NCI-H748 (cell line): ENCODE measurements around the gene BMPER.
A peak's percentile ranks its signal among the peaks of the same experiment; 100 is the strongest.

Experiments used
- DNase-seq: peaks from one replicate; lab custom pipeline; 2025; ENCODE audit not compliant: unreplicated experiment; lab: John Stamatoyannopoulos, UW

BMPER gene

GRCh38 chr7:33921216-33921938, 16.0 kb downstream of the BMPER start:
- peak; percentile 40 for DNase-seq

GRCh38 chr7:33922820-33923219, 17.5 kb downstream of the BMPER start:
- no peak for DNase-seq

GRCh38 chr7:33923440-33924229, 18.3 kb downstream of the BMPER start:
- DNase-seq, result no peak

GRCh38 chr7:33926535-33926934, 21.2 kb downstream of the BMPER start:
- no peak for DNase-seq

- no peak for DNase-seq
These were observed 23.6 kb downstream of the BMPER start for GRCh38 chr7:33928986-33929385.

- no peak for DNase-seq
These were observed 26.9 kb downstream of the BMPER start for GRCh38 chr7:33932221-33932620.

- DNase-seq, result peak; percentile 83
These were observed 27.6 kb downstream of the BMPER start for GRCh38 chr7:33932832-33933468.

GRCh38 chr7:33933611-33934281, 28.4 kb downstream of the BMPER start:
- no peak for DNase-seq

- no peak for DNase-seq
These were observed 29.1 kb downstream of the BMPER start for GRCh38 chr7:33934391-33934790.

- DNase-seq, result no peak
These were observed 31.2 kb downstream of the BMPER start for GRCh38 chr7:33936503-33936902.

GRCh38 chr7:33937871-33938270, 32.5 kb downstream of the BMPER start:
- no peak for DNase-seq

GRCh38 chr7:33939121-33939520, 33.8 kb downstream of the BMPER start:
- no peak for DNase-seq

- DNase-seq, result no peak
These were observed 35.2 kb downstream of the BMPER start for GRCh38 chr7:33940503-33940902.

- DNase-seq, result no peak
These were observed 36.1 kb downstream of the BMPER start for GRCh38 chr7:33941418-33941817.

GRCh38 chr7:33946094-33946699, 40.9 kb downstream of the BMPER start:
- DNase-seq, result no peak

GRCh38 chr7:33950047-33950714, 44.8 kb downstream of the BMPER start:
- DNase-seq, result no peak

GRCh38 chr7:33952824-33953223, 47.5 kb downstream of the BMPER start:
- no peak for DNase-seq

GRCh38 chr7:33958104-33958503, 52.8 kb downstream of the BMPER start:
- DNase-seq, result no peak

- DNase-seq, result no peak
These were observed 54.3 kb downstream of the BMPER start for GRCh38 chr7:33959676-33960075.

- DNase-seq, result no peak
These were observed 56.6 kb downstream of the BMPER start for GRCh38 chr7:33961948-33962347.
